Cerebellar nuclear complex (tissue), 1 donor: Measurements from ENCODE around the gene OR4K5.
"Not testable (repeated sequence)": the region's sequence is repeated elsewhere in the genome, so short reads cannot be mapped to it uniquely, and the experiment has no call there.

ENCODE experiments used
- DNase-seq, 2 experiments: peaks; one replicate each; lab custom pipeline; 2025; lab: John Stamatoyannopoulos, UW

The OR4K5 gene, protein sequence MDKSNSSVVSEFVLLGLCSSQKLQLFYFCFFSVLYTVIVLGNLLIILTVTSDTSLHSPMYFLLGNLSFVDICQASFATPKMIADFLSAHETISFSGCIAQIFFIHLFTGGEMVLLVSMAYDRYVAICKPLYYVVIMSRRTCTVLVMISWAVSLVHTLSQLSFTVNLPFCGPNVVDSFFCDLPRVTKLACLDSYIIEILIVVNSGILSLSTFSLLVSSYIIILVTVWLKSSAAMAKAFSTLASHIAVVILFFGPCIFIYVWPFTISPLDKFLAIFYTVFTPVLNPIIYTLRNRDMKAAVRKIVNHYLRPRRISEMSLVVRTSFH

DNA sequence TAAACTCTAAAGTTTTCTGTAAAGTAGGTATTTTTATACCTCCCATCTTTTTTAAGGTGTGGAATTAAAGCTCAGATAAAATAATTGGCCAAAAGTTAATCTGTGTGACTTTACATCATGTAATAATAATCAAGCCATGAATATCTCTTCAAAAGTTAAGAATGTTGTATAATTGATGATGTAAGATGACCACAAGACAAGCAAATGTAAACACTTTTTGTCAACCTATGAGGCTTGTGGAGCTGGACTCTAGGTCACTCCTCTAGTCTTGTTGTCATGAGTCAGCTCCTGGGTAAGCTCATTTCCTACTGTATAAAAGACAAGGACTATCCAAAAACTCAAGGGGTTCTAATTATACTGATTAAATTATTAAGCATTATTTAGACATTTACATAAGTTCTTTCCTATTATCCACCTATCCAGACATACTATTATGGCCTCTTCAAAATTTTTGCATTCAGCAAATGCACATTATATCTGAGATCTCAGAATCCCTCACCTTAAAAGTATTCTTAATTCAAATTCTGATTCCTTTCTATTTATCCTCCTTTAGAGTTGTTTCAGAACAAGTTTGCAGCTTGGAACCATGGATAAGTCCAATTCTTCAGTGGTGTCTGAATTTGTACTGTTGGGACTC, at the start of gene OR4K5:
Gene OR4K5, plus strand, starts transcription at position 587 of the 637 bp plus-strand sequence. Its CDS starts 0 bp downstream, at position 587.
- DNase-seq = no peak

GRCh38 chr14:19873178-19873577, 47.2 kb upstream of the OR4K5 start:
- no peak for DNase-seq

DNA sequence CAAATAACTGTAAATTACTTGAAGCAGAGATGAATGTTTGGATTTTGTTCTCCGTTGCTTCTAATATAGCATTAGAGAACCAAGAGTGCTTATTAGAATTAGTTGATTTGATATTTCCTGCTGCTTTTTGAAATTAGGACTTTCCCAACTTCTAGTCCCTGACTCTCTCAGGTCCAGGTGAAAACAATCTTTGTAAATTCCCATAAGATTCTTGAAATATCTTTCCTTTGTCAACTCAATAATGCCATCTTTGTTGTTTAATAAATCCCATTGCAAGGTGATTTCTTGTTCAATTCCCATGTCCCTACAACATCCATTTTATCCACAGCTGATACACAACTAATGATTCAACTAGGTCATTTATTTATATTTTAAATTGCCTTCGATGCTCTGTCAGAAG, 45.6 kb upstream of the OR4K5 start, which contains the start of gene OR4K2:
Gene OR4K2, plus strand, starts transcription at position 301 of the 400 bp plus-strand sequence. CDS start 1,126 bp downstream, outside the sequence.
- no peak for DNase-seq

DNA sequence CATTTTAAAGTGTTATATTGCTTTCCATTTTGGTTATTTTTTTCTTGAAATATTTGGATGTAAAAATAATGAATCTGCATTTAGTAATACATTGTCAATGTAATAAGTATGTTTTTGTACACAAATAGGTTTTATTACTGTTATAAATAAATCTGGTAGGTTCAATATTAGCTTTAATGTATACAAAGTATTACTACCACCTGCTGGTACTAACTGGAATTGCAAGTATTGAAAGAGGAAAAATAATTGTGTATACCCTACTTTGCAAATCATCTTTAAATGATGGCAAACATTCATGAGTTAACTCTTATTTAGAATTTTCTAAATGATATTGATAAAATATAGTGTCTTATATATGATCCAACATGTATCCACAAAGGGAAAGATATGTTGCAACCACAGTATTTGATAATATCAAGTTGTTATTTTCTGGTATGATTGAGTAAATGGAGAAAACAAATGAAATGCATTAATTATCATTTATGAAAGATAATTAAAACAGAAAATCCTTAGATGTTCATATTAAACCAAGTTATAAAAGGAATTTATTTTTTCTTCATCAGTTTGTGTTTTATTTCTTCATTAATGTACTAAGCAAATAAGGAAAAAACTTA, 42.3 kb upstream of the OR4K5 start:
- no peak for DNase-seq

DNA sequence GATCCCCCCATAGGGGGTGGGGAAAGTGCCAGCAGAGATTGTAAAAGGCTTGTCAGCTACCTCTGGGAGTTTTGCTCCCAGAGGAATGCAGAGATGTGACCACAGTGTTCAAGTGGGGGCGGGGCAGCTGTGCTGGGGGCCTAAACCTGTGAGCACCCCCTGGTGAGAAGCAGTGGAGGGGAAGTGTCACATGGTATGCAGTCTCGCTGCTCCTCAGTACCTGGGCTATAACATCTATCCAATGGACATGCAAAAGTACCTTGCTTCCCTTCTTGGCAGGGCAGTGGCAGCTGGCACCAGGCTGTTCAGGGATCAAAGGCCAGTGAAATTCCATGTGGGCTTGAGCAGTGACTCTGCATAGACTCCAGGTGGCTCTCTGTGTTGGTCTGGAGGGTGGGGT, 25.1 kb upstream of the OR4K5 start:
- DNase-seq = no peak

- DNase-seq = no peak
These were observed 19.4 kb upstream of the OR4K5 start for GRCh38 chr14:19900999-19901398.

DNA sequence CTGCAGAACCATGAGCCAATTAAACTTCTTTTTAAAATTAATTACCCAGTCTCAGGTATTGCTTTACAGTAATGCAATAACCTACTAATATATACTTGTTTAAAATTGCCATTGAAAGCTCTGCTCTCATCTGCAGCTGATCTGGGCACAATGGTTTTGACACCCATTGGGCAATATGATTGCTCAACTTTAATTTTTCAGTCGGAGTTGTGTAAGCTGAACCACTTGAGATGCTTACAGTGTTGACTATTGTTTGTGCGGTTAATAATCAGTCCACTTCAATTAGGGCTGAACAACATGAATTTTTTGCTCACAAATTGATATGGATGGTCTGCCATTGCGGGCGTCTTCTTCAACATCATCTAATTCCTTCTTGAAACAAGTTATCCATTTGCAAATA, 18.0 kb upstream of the OR4K5 start:
- DNase-seq = no peak

DNA sequence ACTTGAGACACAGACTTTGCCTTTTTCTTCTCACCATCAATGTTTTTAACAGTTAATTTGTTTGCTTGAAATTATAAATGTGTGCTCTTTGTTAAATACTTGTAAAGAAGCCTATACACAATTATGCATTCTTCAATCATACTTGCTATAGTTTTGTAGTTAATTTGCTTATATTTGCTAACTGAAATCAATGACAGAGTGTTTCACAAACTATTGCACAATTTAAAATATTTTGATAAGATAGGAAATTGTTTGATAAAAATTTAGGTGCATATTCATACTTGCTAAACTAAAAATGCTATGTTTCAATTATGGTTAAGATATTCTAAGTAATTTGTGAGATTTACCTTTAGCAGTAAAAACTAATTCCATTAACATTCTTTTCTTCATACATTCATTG, 13.7 kb upstream of the OR4K5 start:
- no peak for DNase-seq

GRCh38 chr14:19911114-19911513, 9.3 kb upstream of the OR4K5 start:
- DNase-seq = no peak

DNA sequence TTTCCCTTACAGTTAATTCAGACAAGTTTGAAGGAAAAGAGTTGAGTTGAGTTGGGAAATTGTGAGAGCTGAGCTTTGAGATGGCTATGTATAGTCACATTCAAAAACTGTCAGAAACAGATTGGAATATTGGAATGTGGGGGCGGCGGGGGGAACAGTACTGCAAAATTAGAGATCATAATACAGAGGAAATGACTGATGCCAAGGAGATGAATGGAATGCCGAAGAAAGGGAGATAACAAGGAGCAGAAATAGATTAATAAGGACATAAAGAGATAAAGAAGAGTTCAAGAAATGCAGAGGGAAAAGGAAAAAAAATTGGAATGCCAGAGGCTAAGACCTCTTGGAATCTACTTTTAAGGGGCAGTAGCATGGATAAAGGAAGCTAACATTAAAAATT, 3.2 kb upstream of the OR4K5 start:
- DNase-seq = no peak

GRCh38 chr14:19917955-19918518, 2.4 kb upstream of the OR4K5 start:
- DNase-seq = no peak

- no peak for DNase-seq
These were observed 1.7 kb upstream of the OR4K5 start for GRCh38 chr14:19918553-19919264.

- no peak for DNase-seq
These were observed 10.2 kb downstream of the OR4K5 start, which contains the start of gene OR4K1 for GRCh38 chr14:19930617-19931016. OR4K1 (plus strand) TSS chr14:19930917; CDS start chr14:19935667, 4,750 bp downstream.

DNA sequence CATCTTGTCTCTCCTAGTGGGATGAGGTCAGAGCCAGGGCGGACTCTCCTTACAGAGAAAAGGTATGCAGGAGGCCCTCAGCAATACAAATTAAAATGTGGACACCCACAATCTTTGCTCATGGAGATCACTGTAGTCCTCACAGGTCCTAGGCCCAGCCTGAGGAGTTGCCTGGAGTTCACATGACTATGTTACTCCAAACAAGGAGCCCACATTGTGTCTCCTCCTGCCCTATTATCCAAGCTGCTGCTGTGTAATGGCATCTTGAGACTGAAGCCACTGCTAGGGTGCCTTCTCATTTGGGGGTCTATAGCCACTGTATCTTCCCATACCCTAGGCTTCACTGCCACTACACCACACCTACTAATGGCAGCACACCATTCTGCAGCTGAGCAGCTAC, 21.3 kb downstream of the OR4K5 start:
- DNase-seq = no peak

GRCh38 chr14:19947413-19948090, 27.1 kb downstream of the OR4K5 start:
- DNase-seq = no peak

DNA sequence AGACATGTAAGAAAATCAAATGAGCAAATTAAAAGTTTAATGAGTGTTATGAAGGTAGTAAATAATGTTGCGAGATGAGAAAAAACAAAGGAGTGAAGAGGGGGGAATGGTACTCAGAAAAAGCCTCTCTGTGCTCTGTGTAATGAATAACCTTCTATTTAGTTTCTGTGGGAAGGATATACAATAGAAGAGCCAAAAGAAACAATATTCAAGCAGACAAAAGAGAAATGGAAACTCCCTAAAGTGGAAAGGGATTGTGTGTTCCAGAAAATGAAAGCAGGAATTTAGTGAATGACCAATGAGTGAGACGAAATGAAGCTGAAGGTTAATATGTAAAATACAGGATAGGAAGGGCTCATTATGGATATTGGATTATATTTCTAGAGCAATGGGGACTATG, 28.8 kb downstream of the OR4K5 start:
- no peak for DNase-seq

DNA sequence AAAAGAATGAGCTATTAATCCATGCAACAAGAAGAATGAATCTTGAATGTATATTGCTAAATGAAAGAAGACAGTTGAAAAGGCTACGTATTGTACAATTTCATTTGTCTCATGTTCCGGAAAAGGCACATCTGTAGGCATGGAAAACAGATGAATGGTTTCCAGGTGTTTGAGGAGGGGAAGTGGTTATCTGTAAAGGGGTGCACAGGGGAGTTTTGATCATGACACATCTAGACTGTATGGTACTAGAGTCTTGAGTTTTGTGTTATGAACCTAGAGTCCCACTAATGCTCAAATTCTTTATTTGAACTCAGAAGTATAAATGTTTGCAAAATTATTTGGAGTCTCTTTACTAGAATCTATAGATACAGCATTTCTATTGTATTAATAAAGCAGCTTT, 49.3 kb downstream of the OR4K5 start:
- not testable (repeated sequence) for DNase-seq
